CD4-positive, alpha-beta memory T cell (primary cell): ENCODE measurements around the gene ADAMTS15. TPM values are rescaled to one million over a fixed set of nuclear protein-coding genes. Genes with fewer than 3 reads are reported as not detected.

Experiments
- CTCF ChIA-PET: fragments of 350-600 bp; sonication (Branson Sonifier 250); formaldehyde crosslinking; loops from one replicate; lab custom pipeline; 2021; ENCODE audit warnings: inconsistent platforms; ENCODE audit not compliant: partially characterized antibody; lab: Charles Lee
- POLR2A ChIA-PET: fragments of 350-600 bp; sonication (Branson Sonifier 250); formaldehyde crosslinking; loops from one replicate; lab custom pipeline; 2021; ENCODE audit not compliant: partially characterized antibody; lab: Charles Lee
- DNase-seq, 5 donors: peaks; one replicate each; pipeline versions ENCODE4 v3.0.0 to v3.0.0-alpha.2; 2020 to 2022; ENCODE audit warnings: mixed read lengths in 1 of 5
- H3K27ac ChIP-seq: one replicate; pipeline ENCODE4 v1.7.0; 2013; ENCODE audit warnings: low read depth, low read length
- H3K27me3 ChIP-seq: 2 replicates; pipeline ENCODE4 v1.7.0; 2013; ENCODE audit warnings: mild to moderate bottlenecking, low read length, moderate library complexity; ENCODE audit not compliant: insufficient read depth
- H3K36me3 ChIP-seq: 2 replicates; pipeline ENCODE4 v1.7.0; 2013; ENCODE audit warnings: mild to moderate bottlenecking, low read length, moderate library complexity; ENCODE audit not compliant: insufficient read depth
- H3K4me1 ChIP-seq: 2 replicates; pipeline ENCODE4 v1.7.0; 2013; ENCODE audit warnings: mild to moderate bottlenecking, low read length, moderate library complexity; ENCODE audit not compliant: insufficient read depth
- H3K4me3 ChIP-seq, 2 donors: one replicate each; pipeline ENCODE4 v1.7.0; 2013; ENCODE audit warnings: low read length in 2 of 2, mild to moderate bottlenecking in 1 of 2
- H3K9me3 ChIP-seq, 2 donors: one replicate each; pipeline ENCODE4 v1.7.0; 2013; ENCODE audit warnings: low read length in 2 of 2, control low read depth in 1 of 2; ENCODE audit not compliant: control insufficient read depth in 1 of 2
- H3K27ac Mint-ChIP-seq, 7 donors: one replicate each; pipeline ENCODE4 v1.8.0; 2020 to 2021; ENCODE audit warnings: mixed read lengths in 7 of 7, mild to moderate bottlenecking in 6 of 7, inconsistent platforms in 3 of 7, moderate library complexity in 3 of 7
- H3K27me3 Mint-ChIP-seq, 2 donors: one replicate each; pipeline ENCODE4 v1.8.0; 2020 to 2021; ENCODE audit warnings: mixed read lengths in 2 of 2
- H3K36me3 Mint-ChIP-seq, 2 donors: one replicate each; pipeline ENCODE4 v1.8.0; 2020 to 2021; ENCODE audit warnings: mixed read lengths in 2 of 2, inconsistent platforms in 1 of 2, mild to moderate bottlenecking in 1 of 2
- H3K4me1 Mint-ChIP-seq, 4 donors: one replicate each; pipeline ENCODE4 v1.8.0; 2020 to 2021; ENCODE audit warnings: mixed read lengths in 4 of 4, mild to moderate bottlenecking in 1 of 4
- H3K4me3 Mint-ChIP-seq, 8 donors: one replicate each; pipeline ENCODE4 v1.8.0; 2020 to 2021; ENCODE audit warnings: mixed read lengths in 8 of 8, mild to moderate bottlenecking in 7 of 8, moderate library complexity in 6 of 8, inconsistent platforms in 3 of 8
- H3K9me3 Mint-ChIP-seq, 8 donors: one replicate each; pipeline ENCODE4 v1.8.0; 2020 to 2021; ENCODE audit warnings: mixed read lengths in 8 of 8, mild to moderate bottlenecking in 5 of 8, inconsistent platforms in 3 of 8, moderate library complexity in 1 of 8
- intact Hi-C: fragments of 100-400 bp; cut with micrococcal nuclease; formaldehyde crosslinking; loops from one replicate; pipeline ENCODE4 v1.15.1; 2023
- polyA plus RNA-seq, 2 donors: library from polyadenylated mRNA; unstranded; fragments of 300-500 nt; fragmentation: Illumina TruSeq; gene quantifications; one replicate each; pipeline ENCODE4 v1.2.3, GENCODE V29; 2021
- total RNA-seq, 2 experiments: library from RNA; stranded (reverse); gene quantifications; one replicate each; pipeline ENCODE4 v1.2.3, GENCODE V29; 2021

ADAMTS15 gene
- total and polyA plus RNA-seq, 4 experiments from 2014 or later = not detected

- no peaks in the 10 kb centered on the region for H3K36me3 Mint-ChIP-seq
- H3K9me3 Mint-ChIP-seq = peaks cover 0 to 2% (median 0%) of the 10 kb centered on the region in 8 donors
- ChIA-PET POLR2A (no interaction called here), CTCF (no interaction called here)
- no peak for DNase-seq
- H3K4me3 Mint-ChIP-seq = no peak overlapping the region
- no peak overlapping the region for H3K4me3 ChIP-seq
- H3K27ac Mint-ChIP-seq = no peak overlapping the region
- no peaks in the 10 kb centered on the region for H3K4me1 ChIP-seq
- peaks cover 1 to 6% of the 10 kb centered on the region in 2 donors for H3K27me3 Mint-ChIP-seq
- no peak overlapping the region for H3K27ac ChIP-seq
- intact Hi-C loops = no loop called here
- no peaks in the 10 kb centered on the region for H3K27me3 ChIP-seq
- H3K9me3 ChIP-seq = no peaks in the 10 kb centered on the region
- no peaks in the 10 kb centered on the region for H3K36me3 ChIP-seq
- peaks cover 0 to 3% (median under 1%) of the 10 kb centered on the region in 4 donors for H3K4me1 Mint-ChIP-seq
These were observed 32.3 kb downstream of the ADAMTS15 start for GRCh38 chr11:130480711-130481140.

- Mint-ChIP-seq H3K27me3 (peaks cover 1 to 2% of the 10 kb centered on the region in 2 donors), H3K4me1 (no peaks in the 10 kb centered on the region)
- H3K27me3 ChIP-seq = no peaks in the 10 kb centered on the region
These were observed 34.7 kb downstream of the ADAMTS15 start for GRCh38 chr11:130483124-130483523.

GRCh38 chr11:130485983-130486382 lies 37.5 kb downstream of the ADAMTS15 start:
- POLR2A ChIA-PET = no interaction called here
- Histone ChIP-seq H3K4me1 (no peaks in the 10 kb centered on the region), H3K4me3 (no peak overlapping the region), H3K27me3 (no peaks in the 10 kb centered on the region), H3K36me3 (no peaks in the 10 kb centered on the region), H3K27ac (no peak overlapping the region), H3K9me3 (no peaks in the 10 kb centered on the region)
- no peaks in the 10 kb centered on the region for H3K4me1 Mint-ChIP-seq
- H3K27me3 Mint-ChIP-seq = peaks cover 1 to 2% of the 10 kb centered on the region in 2 donors
- H3K36me3 Mint-ChIP-seq = no peaks in the 10 kb centered on the region
- no peak overlapping the region for H3K27ac Mint-ChIP-seq
- CTCF ChIA-PET = no interaction called here
- no peaks in the 10 kb centered on the region for H3K9me3 Mint-ChIP-seq
- intact Hi-C loops = no loop called here
- DNase-seq = no peak
- no peak overlapping the region for H3K4me3 Mint-ChIP-seq

More at GRCh38 chr11:130483124-130483523, 34.7 kb downstream of the ADAMTS15 start:
- Mint-ChIP-seq H3K4me3 (no peak overlapping the region), H3K9me3 (no peaks in the 10 kb centered on the region), H3K36me3 (no peaks in the 10 kb centered on the region), H3K27ac (no peak overlapping the region)
- ChIA-PET POLR2A (no interaction called here), CTCF (no interaction called here)
- intact Hi-C loops = no loop called here
- H3K27ac ChIP-seq = no peak overlapping the region
- H3K4me3 ChIP-seq = no peak overlapping the region
- H3K4me1 ChIP-seq = no peaks in the 10 kb centered on the region
- no peaks in the 10 kb centered on the region for H3K36me3 ChIP-seq
- no peaks in the 10 kb centered on the region for H3K9me3 ChIP-seq
- no peak for DNase-seq

GRCh38 chr11:130486391-130486836 lies 38.0 kb downstream of the ADAMTS15 start:
- no peaks in the 10 kb centered on the region for H3K9me3 ChIP-seq
- H3K9me3 Mint-ChIP-seq = no peaks in the 10 kb centered on the region
- intact Hi-C loops = no loop called here
- peaks cover 1 to 2% of the 10 kb centered on the region in 2 donors for H3K27me3 Mint-ChIP-seq
- H3K4me3 ChIP-seq = no peak overlapping the region
- H3K36me3 Mint-ChIP-seq = no peaks in the 10 kb centered on the region
- H3K27ac Mint-ChIP-seq = no peak overlapping the region
- no peaks in the 10 kb centered on the region for H3K27me3 ChIP-seq
- CTCF ChIA-PET = no interaction called here
- H3K4me1 Mint-ChIP-seq = no peaks in the 10 kb centered on the region
- H3K4me1 ChIP-seq = no peaks in the 10 kb centered on the region
- POLR2A ChIA-PET = no interaction called here
- H3K36me3 ChIP-seq = no peaks in the 10 kb centered on the region
- H3K27ac ChIP-seq = no peak overlapping the region
- no peak overlapping the region for H3K4me3 Mint-ChIP-seq
- DNase-seq = no peak

- H3K36me3 Mint-ChIP-seq = no peaks in the 10 kb centered on the region
These were observed 38.8 kb downstream of the ADAMTS15 start for GRCh38 chr11:130486987-130487923.

GRCh38 chr11:130487924-130488815 lies 39.7 kb downstream of the ADAMTS15 start:
- Histone ChIP-seq H3K27ac (no peak overlapping the region), H3K9me3 (no peaks in the 10 kb centered on the region), H3K4me1 (no peaks in the 10 kb centered on the region), H3K4me3 (no peak overlapping the region), H3K27me3 (no peaks in the 10 kb centered on the region), H3K36me3 (no peaks in the 10 kb centered on the region)
- DNase-seq = no peak
- no peaks in the 10 kb centered on the region for H3K36me3 Mint-ChIP-seq
- H3K4me1 Mint-ChIP-seq = no peaks in the 10 kb centered on the region
- H3K9me3 Mint-ChIP-seq = no peaks in the 10 kb centered on the region
- H3K27ac Mint-ChIP-seq = no peak overlapping the region
- H3K27me3 Mint-ChIP-seq = peaks cover 1 to 2% of the 10 kb centered on the region in 2 donors
- intact Hi-C loops = no loop called here
- no peak overlapping the region for H3K4me3 Mint-ChIP-seq
- ChIA-PET POLR2A (no interaction called here), CTCF (no interaction called here)

More at GRCh38 chr11:130486987-130487923, 38.8 kb downstream of the ADAMTS15 start:
- H3K27me3 ChIP-seq = no peaks in the 10 kb centered on the region
- no peaks in the 10 kb centered on the region for H3K4me1 Mint-ChIP-seq
- ChIA-PET CTCF (no interaction called here), POLR2A (no interaction called here)
- H3K27ac ChIP-seq = no peak overlapping the region
- no peak for DNase-seq
- no peaks in the 10 kb centered on the region for H3K4me1 ChIP-seq
- no peak overlapping the region for H3K4me3 Mint-ChIP-seq
- H3K9me3 Mint-ChIP-seq = no peaks in the 10 kb centered on the region
- intact Hi-C loops = no loop called here
- no peak overlapping the region for H3K27ac Mint-ChIP-seq
- H3K4me3 ChIP-seq = no peak overlapping the region
- H3K36me3 ChIP-seq = no peaks in the 10 kb centered on the region
- H3K9me3 ChIP-seq = no peaks in the 10 kb centered on the region
- H3K27me3 Mint-ChIP-seq = peaks cover 1 to 2% of the 10 kb centered on the region in 2 donors
